HG03159 (cell line): ENCODE measurements around the gene SPX.

Experiments
- ATAC-seq: cut with Tn5 transposase; IDR thresholded peaks from one replicate; pipeline ENCODE4 v1.9.1; 2021; ENCODE audit warnings: mild to moderate bottlenecking, moderate library complexity; ENCODE audit not compliant: unreplicated experiment

Gene SPX

GRCh38 chr12:21538061-21538653 lies 12.1 kb downstream of the SPX start:
- no peak for ATAC-seq

- ATAC-seq = peak; percentile 34
Observed at GRCh38 chr12:21539797-21540196, 13.7 kb downstream of the SPX start.

- no peak for ATAC-seq
Observed at GRCh38 chr12:21541773-21542172, 15.7 kb downstream of the SPX start.

- ATAC-seq = no peak
Observed at GRCh38 chr12:21542403-21542802, 16.3 kb downstream of the SPX start.

- ATAC-seq = no peak
Observed at GRCh38 chr12:21543151-21543550, 17.1 kb downstream of the SPX start.

- no peak for ATAC-seq
Observed at GRCh38 chr12:21545557-21545956, 19.5 kb downstream of the SPX start.

GRCh38 chr12:21546716-21547115 lies 20.6 kb downstream of the SPX start:
- no peak for ATAC-seq

GRCh38 chr12:21547437-21547836 lies 21.3 kb downstream of the SPX start:
- no peak for ATAC-seq

GRCh38 chr12:21551841-21552465 lies 25.9 kb downstream of the SPX start:
- no peak for ATAC-seq

- no peak for ATAC-seq
Observed at GRCh38 chr12:21552635-21553328, 26.7 kb downstream of the SPX start.

GRCh38 chr12:21553329-21553675 lies 27.2 kb downstream of the SPX start:
- ATAC-seq = no peak

- no peak for ATAC-seq
Observed at GRCh38 chr12:21558100-21558679, 32.1 kb downstream of the SPX start.

- ATAC-seq = no peak
Observed at GRCh38 chr12:21559855-21560569, 33.9 kb downstream of the SPX start.

GRCh38 chr12:21561158-21561557 lies 35.1 kb downstream of the SPX start:
- ATAC-seq = no peak

- ATAC-seq = no peak
Observed at GRCh38 chr12:21562859-21563258, 36.8 kb downstream of the SPX start.

GRCh38 chr12:21566223-21566906 lies 40.3 kb downstream of the SPX start:
- no peak for ATAC-seq

GRCh38 chr12:21566907-21567394 lies 40.9 kb downstream of the SPX start:
- ATAC-seq = no peak

- ATAC-seq = no peak
Observed at GRCh38 chr12:21568115-21568514, 42.0 kb downstream of the SPX start.

GRCh38 chr12:21571046-21571445 lies 45.0 kb downstream of the SPX start:
- no peak for ATAC-seq

GRCh38 chr12:21573733-21574358 lies 47.8 kb downstream of the SPX start:
- ATAC-seq = no peak
